Measurements from ENCODE around the gene SLIT3. TPM values are rescaled to one million over a fixed set of nuclear protein-coding genes. Genes with fewer than 3 reads are reported as not detected.

The SLIT3 gene
- polyA plus RNA-seq, 1 of the 3 experiments (the other 2 are of a cell fraction), result 119 TPM

DNA sequence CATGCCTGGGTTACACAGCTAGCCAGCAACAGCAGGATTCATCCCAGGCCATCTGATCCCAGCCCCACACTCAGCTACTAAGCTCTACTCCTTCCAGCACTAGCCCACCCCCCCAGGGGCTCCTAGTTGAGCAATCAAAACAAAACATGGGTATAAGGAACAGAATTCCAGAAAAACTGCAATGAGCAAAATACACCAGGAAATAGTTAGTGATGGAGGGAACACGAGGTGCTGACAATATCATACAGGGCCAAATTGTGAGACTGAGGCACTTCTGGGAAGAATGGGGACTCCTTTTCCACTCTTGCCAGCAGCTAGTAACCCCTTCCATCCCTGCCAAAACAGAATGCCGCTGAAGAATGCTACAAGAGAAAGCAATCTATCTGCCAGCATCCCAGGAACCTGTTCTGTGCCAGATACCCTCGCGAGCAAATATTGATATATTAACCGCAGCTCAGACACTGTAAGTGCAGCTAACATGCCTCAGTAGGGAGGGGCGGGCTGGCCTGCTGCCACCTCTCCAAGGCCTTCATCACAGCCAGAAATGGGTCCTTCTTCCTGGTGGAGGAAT, 161.4 kb downstream of the SLIT3 start:
- DNase-seq, result no peak
- H3K4me2 ChIP-seq, result no peak overlapping the region
- H3K4me1 ChIP-seq (ENCODE audit: control insufficient read depth in 1 of 2, insufficient read depth in 2 of 2, low read depth in 1 of 2, low read length in 1 of 2), result peaks cover 0 to 20% of the 10 kb centered on the region in 2 experiments; a peak in 2 of 4 replicates
- H4K20me1 ChIP-seq (ENCODE audit: insufficient read depth), result no peaks in the 10 kb centered on the region; the same call in 1 of the 2 replicates
- ChIA-PET CTCF (no interaction called here), POLR2A (interaction anchor here (0.7 kb wide), 1 partner anchor 40 kb away, joined by 4 read pairs; no protein-coding TSS in a partner anchor)
- H3K4me3 ChIP-seq (ENCODE audit: low read depth in 2 of 2, low read length in 1 of 2), result no peak overlapping the region
- H3K9me3 ChIP-seq, result no peaks in the 10 kb centered on the region
- 76% methylated on average over 6 of the region's 6 CpGs for WGBS (ENCODE audit: low lambda C conversion rate)
- no peaks in the 10 kb centered on the region for H3F3A ChIP-seq (replicated peaks; ENCODE audit: insufficient read depth)
- H3K9me2 ChIP-seq, result no peaks in the 10 kb centered on the region
- H3K27ac ChIP-seq (ENCODE audit: low read depth in 2 of 2, low read length in 1 of 2), result peak overlapping the region in 1 of 2 experiments; percentile 34; a peak in 2 of 4 replicates
- H3K36me3 ChIP-seq (replicated peaks in 1 of 2; ENCODE audit: control insufficient read depth in 1 of 2, insufficient read depth in 2 of 2, low read length in 1 of 2), result peaks cover 0 to 8% of the 10 kb centered on the region in 2 experiments
- no peak overlapping the region for H3K9ac ChIP-seq
- H3K27me3 ChIP-seq (ENCODE audit: insufficient read depth), result no peaks in the 10 kb centered on the region
- TF ChIP-seq MEF2A (IDR thresholded peaks at IDR 0.05; ENCODE audit: borderline replicate concordance, low read depth), result no peak
- TF ChIP-seq GATA2 (CRISPR knock-in tag; IDR thresholded peaks at IDR 0.05), result no peak
- TF ChIP-seq MXI1 (IDR thresholded peaks at IDR 0.05; ENCODE audit: low read depth, low read length), result no peak
- TF ChIP-seq TCF12 (IDR thresholded peaks at IDR 0.05), result no peak
- no peak overlapping the region for H2AFZ ChIP-seq (ENCODE audit: low read depth)
- H3K79me2 ChIP-seq (ENCODE audit: insufficient read depth), result no peaks in the 10 kb centered on the region

DNA sequence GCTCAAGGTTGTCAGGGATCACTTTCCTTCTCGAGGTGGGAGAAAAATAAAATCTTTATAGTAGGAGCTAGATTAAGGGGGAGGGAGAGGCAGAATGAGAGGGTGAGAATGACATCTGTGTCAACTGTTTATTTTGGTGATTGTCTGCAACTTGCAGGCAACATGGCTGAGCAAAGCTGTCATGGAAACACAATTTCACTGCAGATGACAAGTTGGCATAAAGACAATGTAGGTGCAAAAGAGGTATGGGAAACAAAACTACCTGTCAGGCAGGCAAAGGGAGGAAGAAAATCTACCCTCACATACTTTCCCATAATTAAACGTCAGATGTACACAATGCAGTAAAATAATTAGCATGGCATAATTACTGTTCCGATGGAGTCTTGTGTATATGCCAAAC, 167.4 kb downstream of the SLIT3 start:
- no peak for TF ChIP-seq FOXJ3 (CRISPR knock-in tag; IDR thresholded peaks at IDR 0.05)
- TF ChIP-seq, protein P1, sequence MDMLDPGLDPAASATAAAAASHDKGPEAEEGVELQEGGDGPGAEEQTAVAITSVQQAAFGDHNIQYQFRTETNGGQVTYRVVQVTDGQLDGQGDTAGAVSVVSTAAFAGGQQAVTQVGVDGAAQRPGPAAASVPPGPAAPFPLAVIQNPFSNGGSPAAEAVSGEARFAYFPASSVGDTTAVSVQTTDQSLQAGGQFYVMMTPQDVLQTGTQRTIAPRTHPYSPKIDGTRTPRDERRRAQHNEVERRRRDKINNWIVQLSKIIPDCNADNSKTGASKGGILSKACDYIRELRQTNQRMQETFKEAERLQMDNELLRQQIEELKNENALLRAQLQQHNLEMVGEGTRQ (IDR thresholded peaks at IDR 0.05; ENCODE audit: borderline replicate concordance, low read depth, low read length), result no peak
- no peak for TF ChIP-seq CHD2 (IDR thresholded peaks at IDR 0.05; ENCODE audit: low read length, partially characterized antibody)
- Histone ChIP-seq H3K9me3 (no peaks in the 10 kb centered on the region), H3K4me1 (ENCODE audit: control insufficient read depth in 1 of 2, insufficient read depth in 2 of 2, low read depth in 1 of 2, low read length in 1 of 2) (peaks cover 0 to 7% of the 10 kb centered on the region in 2 experiments; a peak in 1 of 4 replicates), H3K4me2 (no peak overlapping the region), H3K27me3 (ENCODE audit: insufficient read depth) (no peaks in the 10 kb centered on the region), H3K9ac (no peak overlapping the region), H3F3A (replicated peaks; ENCODE audit: insufficient read depth) (no peaks in the 10 kb centered on the region), H3K9me2 (no peaks in the 10 kb centered on the region), H3K27ac (ENCODE audit: low read depth in 2 of 2, low read length in 1 of 2) (no peak overlapping the region), H4K20me1 (ENCODE audit: insufficient read depth) (peaks cover 6% of the 10 kb centered on the region; the same call in 1 of the 2 replicates), H3K79me2 (ENCODE audit: insufficient read depth) (no peaks in the 10 kb centered on the region), H2AFZ (ENCODE audit: low read depth) (no peak overlapping the region), H3K36me3 (replicated peaks in 1 of 2; ENCODE audit: control insufficient read depth in 1 of 2, insufficient read depth in 2 of 2, low read length in 1 of 2) (peaks cover 0 to 2% of the 10 kb centered on the region in 2 experiments), H3K4me3 (ENCODE audit: low read depth in 2 of 2, low read length in 1 of 2) (no peak overlapping the region)
- POLR2A ChIA-PET, result interaction anchor here (0.9 kb wide), 1 partner anchor 12 kb away, joined by 3 read pairs; no protein-coding TSS in a partner anchor
- CTCF ChIA-PET, result interaction anchor here (0.9 kb wide), 1 partner anchor 12 kb away, joined by 3 read pairs; no protein-coding TSS in a partner anchor
- 95% methylated on average over 3 of the region's 3 CpGs for WGBS (ENCODE audit: low lambda C conversion rate)
- no peak for DNase-seq

GRCh38 chr5:169132302-169132660, 168.7 kb downstream of the SLIT3 start:
- peaks cover 0 to 2% of the 10 kb centered on the region in 2 experiments for H3K36me3 ChIP-seq (replicated peaks in 1 of 2; ENCODE audit: control insufficient read depth in 1 of 2, insufficient read depth in 2 of 2, low read length in 1 of 2)
- peaks cover 6% of the 10 kb centered on the region; the same call in 1 of the 2 replicates for H4K20me1 ChIP-seq (ENCODE audit: insufficient read depth)
- no peak overlapping the region for H3K4me2 ChIP-seq
- ChIA-PET POLR2A (no interaction called here), CTCF (interaction anchor here (2.0 to 2.3 kb wide), 2 partner anchors 10 to 145 kb away, joined by 7 to 8 read pairs; no protein-coding TSS in a partner anchor)
- H3K4me3 ChIP-seq (ENCODE audit: low read depth in 2 of 2, low read length in 1 of 2), result no peak overlapping the region
- DNase-seq, result no peak
- no peaks in the 10 kb centered on the region for H3K27me3 ChIP-seq (ENCODE audit: insufficient read depth)
- H2AFZ ChIP-seq (ENCODE audit: low read depth), result no peak overlapping the region
- WGBS (ENCODE audit: low lambda C conversion rate), result 88% methylated on average over 1 of the region's 1 CpG
- H3K9me2 ChIP-seq, result no peaks in the 10 kb centered on the region
- H3K9ac ChIP-seq, result no peak overlapping the region
- TF ChIP-seq RXRA (IDR thresholded peaks at IDR 0.05; ENCODE audit: borderline replicate concordance, low read depth) (no peak), JUND (IDR thresholded peaks at IDR 0.05) (no peak)
- H3K27ac ChIP-seq (ENCODE audit: low read depth in 2 of 2, low read length in 1 of 2), result no peak overlapping the region
- no peaks in the 10 kb centered on the region for H3K79me2 ChIP-seq (ENCODE audit: insufficient read depth)
- H3F3A ChIP-seq (replicated peaks; ENCODE audit: insufficient read depth), result no peaks in the 10 kb centered on the region
- H3K4me1 ChIP-seq (ENCODE audit: control insufficient read depth in 1 of 2, insufficient read depth in 2 of 2, low read depth in 1 of 2, low read length in 1 of 2), result peaks cover 0 to 8% of the 10 kb centered on the region in 2 experiments; a peak in 1 of 4 replicates
- H3K9me3 ChIP-seq, result no peaks in the 10 kb centered on the region

All from SK-N-SH (cell line).